ENCODE measurements around the gene NRG3.

NRG3 gene

DNA sequence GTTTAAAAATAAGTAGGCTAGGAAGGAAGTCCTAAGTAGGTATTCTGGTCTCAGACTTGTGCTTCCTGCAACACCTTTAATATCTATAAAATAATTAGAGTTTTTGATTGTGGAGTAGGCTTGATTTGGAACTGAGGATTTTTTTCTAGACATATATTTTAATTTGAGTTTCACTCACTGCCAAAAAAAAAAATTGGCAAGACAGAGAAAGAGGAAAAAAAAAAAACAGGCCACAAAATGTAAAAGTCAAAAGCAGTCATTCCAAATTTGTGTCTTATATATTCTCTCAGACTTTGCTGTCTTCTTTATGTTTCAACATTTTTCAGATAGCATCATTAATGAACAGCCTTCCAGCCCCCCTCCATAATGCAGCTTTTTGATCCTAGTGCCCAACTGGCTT, 346.1 kb downstream of the NRG3 start:
- no peaks in the 10 kb centered on the region for H3K4me1 ChIP-seq (ENCODE audit: control insufficient read depth in 1 of 2, insufficient read depth in 2 of 2, low read length in 2 of 2)
- no peaks in the 10 kb centered on the region for H3K27me3 ChIP-seq (ENCODE audit: low read depth, low read length)
- H3K4me3 ChIP-seq (ENCODE audit: low read depth in 1 of 2, low read length in 2 of 2), result no peak overlapping the region
- H3K9me3 ChIP-seq (ENCODE audit: control insufficient read depth in 1 of 2, low read length in 2 of 2), result no peaks in the 10 kb centered on the region
- no peaks in the 10 kb centered on the region for H3K36me3 ChIP-seq (ENCODE audit: control insufficient read depth in 1 of 2, insufficient read depth in 2 of 2, low read length in 2 of 2)
- H3K27ac ChIP-seq (ENCODE audit: low read length), result no peak overlapping the region

DNA sequence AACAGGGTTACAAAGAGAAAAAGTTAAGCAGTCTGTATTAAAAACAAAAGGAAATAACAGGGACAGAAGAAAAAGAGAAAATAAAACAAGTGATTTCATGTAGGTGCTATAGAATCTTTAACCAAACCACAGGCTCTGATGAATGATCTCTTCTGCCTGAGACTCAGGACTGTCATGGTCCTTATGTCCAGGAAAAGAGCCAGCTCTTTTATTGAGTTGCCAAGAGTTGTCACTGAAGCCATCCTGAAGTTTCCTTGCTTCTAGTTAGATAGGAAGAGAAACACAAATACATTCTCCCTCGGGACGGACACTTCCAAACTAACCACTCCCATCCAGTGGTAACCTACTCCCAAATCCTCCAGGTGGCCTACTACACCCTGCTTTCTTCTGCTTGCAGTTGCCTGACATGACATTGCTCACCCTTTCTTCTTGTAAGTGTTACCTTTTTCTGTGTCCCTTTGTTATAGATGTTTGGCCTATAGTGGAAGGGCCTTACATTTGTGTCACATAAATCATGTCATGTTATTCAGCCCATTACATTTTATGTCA, 346.7 kb downstream of the NRG3 start:
- H3K27ac ChIP-seq (ENCODE audit: low read length), result no peak overlapping the region
- no peaks in the 10 kb centered on the region for H3K4me1 ChIP-seq (ENCODE audit: control insufficient read depth in 1 of 2, insufficient read depth in 2 of 2, low read length in 2 of 2)
- H3K36me3 ChIP-seq (ENCODE audit: control insufficient read depth in 1 of 2, insufficient read depth in 2 of 2, low read length in 2 of 2), result no peaks in the 10 kb centered on the region
- no peaks in the 10 kb centered on the region for H3K27me3 ChIP-seq (ENCODE audit: low read depth, low read length)
- no peak overlapping the region for H3K4me3 ChIP-seq (ENCODE audit: low read depth in 1 of 2, low read length in 2 of 2)
- H3K9me3 ChIP-seq (ENCODE audit: control insufficient read depth in 1 of 2, low read length in 2 of 2), result no peaks in the 10 kb centered on the region

DNA sequence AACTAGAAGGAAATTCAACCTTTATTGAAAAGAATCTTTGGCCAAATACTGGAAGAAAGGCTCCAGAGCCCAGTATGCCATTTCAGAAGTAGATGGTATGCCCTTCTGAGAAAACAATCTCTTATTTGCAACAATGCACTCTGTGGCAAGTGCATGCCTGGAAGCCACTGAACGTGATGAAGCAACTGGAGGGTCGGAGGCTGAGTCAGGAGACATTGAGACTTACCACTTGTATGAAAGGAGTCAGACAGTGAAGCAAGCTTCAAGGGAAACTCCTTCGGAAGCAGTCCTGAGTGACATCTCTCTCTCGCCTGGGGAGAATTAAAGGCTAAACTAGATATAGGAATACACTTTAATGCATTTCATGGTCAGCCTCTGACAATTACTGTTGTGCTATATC, 353.7 kb downstream of the NRG3 start:
- Histone ChIP-seq H3K27me3 (ENCODE audit: low read depth, low read length) (no peaks in the 10 kb centered on the region), H3K9me3 (ENCODE audit: control insufficient read depth in 1 of 2, low read length in 2 of 2) (no peaks in the 10 kb centered on the region), H3K4me3 (ENCODE audit: low read depth in 1 of 2, low read length in 2 of 2) (no peak overlapping the region), H3K27ac (ENCODE audit: low read length) (no peak overlapping the region), H3K4me1 (ENCODE audit: control insufficient read depth in 1 of 2, insufficient read depth in 2 of 2, low read length in 2 of 2) (no peaks in the 10 kb centered on the region), H3K36me3 (ENCODE audit: control insufficient read depth in 1 of 2, insufficient read depth in 2 of 2, low read length in 2 of 2) (no peaks in the 10 kb centered on the region)

DNA sequence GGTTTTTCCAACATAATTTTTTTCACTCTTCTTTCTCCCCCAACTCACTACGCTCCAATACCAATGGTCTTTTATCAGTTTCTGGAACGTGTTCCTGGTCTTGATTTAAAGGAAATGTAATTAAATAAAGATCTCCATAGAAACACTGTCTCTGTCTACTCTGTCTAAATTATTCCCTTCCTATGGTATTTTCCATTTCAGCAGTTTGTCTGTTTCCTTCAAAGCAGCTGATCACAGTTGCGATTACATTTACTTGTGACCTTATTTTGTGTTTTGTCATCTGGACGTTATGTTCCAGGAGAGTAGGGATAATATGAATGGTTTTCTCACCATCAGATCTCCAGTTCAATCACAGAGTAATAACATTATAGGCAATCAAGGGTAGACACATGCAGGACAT, 359.2 kb downstream of the NRG3 start:
- no peak overlapping the region for H3K4me3 ChIP-seq (ENCODE audit: low read depth in 1 of 2, low read length in 2 of 2)
- H3K4me1 ChIP-seq (ENCODE audit: control insufficient read depth in 1 of 2, insufficient read depth in 2 of 2, low read length in 2 of 2), result no peaks in the 10 kb centered on the region
- H3K27ac ChIP-seq (ENCODE audit: low read length), result no peak overlapping the region
- H3K27me3 ChIP-seq (ENCODE audit: low read depth, low read length), result no peaks in the 10 kb centered on the region
- H3K9me3 ChIP-seq (ENCODE audit: control insufficient read depth in 1 of 2, low read length in 2 of 2), result no peaks in the 10 kb centered on the region
- no peaks in the 10 kb centered on the region for H3K36me3 ChIP-seq (ENCODE audit: control insufficient read depth in 1 of 2, insufficient read depth in 2 of 2, low read length in 2 of 2)

DNA sequence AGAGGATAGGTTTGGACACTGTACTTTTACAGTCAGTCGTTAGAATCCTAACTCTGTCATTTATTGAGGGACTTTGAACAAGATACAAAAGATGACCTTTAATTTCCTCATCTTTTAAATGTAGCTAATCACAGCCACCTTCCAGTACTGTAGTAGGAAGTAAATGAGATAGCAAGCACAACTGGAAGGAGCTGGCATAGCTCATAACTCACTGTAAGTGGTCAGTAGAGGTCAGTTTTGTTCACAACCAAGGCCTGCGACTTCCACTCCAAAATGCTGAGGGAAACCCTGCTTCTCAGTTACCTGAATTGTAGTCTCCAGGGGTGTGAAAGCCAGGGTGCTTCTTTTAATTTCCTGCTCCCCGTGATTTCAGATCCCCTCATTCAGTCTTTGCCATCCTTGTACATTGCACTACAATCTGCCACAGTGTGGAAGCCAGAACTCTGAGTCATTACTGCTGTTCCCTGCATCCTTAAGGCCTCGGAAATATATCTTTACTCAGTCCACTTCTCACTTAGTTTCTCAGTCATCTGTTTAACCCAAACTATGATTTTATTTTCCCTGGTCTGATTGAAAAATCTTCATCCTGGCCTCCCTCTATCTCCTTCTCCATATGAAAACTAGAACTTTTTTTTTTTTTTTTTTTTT, 361.2 kb downstream of the NRG3 start:
- Histone ChIP-seq H3K27ac (ENCODE audit: low read length) (no peak overlapping the region), H3K4me3 (ENCODE audit: low read depth in 1 of 2, low read length in 2 of 2) (no peak overlapping the region), H3K36me3 (ENCODE audit: control insufficient read depth in 1 of 2, insufficient read depth in 2 of 2, low read length in 2 of 2) (no peaks in the 10 kb centered on the region), H3K9me3 (ENCODE audit: control insufficient read depth in 1 of 2, low read length in 2 of 2) (no peaks in the 10 kb centered on the region), H3K27me3 (ENCODE audit: low read depth, low read length) (no peaks in the 10 kb centered on the region), H3K4me1 (ENCODE audit: control insufficient read depth in 1 of 2, insufficient read depth in 2 of 2, low read length in 2 of 2) (no peaks in the 10 kb centered on the region)

DNA sequence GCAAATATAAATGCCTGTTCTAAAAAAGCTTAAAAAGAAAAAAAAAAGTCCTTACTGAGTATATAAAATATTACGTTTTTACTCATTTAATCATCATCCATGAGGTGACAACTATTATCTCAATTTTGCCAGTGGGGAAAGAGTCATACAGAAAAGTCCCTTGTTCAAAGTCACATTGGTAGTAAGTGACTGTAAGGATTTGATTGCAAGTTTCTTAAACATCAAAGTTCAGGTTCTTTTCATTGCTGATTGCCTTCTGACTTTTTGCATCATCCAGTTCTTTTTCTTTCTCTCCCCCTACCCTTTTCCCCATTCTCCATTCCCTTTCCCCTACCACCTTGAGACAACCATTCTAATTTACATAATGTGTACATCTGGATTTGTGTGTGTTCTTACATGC, 363.3 kb downstream of the NRG3 start:
- Histone ChIP-seq H3K4me1 (ENCODE audit: control insufficient read depth in 1 of 2, insufficient read depth in 2 of 2, low read length in 2 of 2) (no peaks in the 10 kb centered on the region), H3K27me3 (ENCODE audit: low read depth, low read length) (no peaks in the 10 kb centered on the region), H3K4me3 (ENCODE audit: low read depth in 1 of 2, low read length in 2 of 2) (no peak overlapping the region), H3K36me3 (ENCODE audit: control insufficient read depth in 1 of 2, insufficient read depth in 2 of 2, low read length in 2 of 2) (no peaks in the 10 kb centered on the region), H3K27ac (ENCODE audit: low read length) (no peak overlapping the region), H3K9me3 (ENCODE audit: control insufficient read depth in 1 of 2, low read length in 2 of 2) (no peaks in the 10 kb centered on the region)

DNA sequence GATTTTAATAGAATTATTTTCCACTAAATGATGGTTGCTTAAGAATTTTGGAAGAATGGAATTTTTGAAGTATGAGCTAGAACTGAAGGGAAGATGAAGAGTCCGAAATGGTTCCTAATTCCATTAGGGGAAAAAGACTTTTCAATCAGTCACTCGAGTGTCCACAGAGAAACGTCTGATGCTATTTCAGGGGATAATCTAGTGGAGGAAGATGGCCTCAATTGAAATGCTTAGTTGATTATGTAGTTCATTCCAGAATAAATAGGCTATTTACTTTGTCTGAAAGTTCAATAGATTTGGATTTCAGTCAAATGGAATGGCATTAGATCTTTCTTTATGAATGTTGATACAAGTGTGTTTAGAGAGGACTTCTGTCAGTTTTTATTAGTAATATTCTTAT, 365.4 kb downstream of the NRG3 start:
- Histone ChIP-seq H3K27ac (ENCODE audit: low read length) (no peak overlapping the region), H3K36me3 (ENCODE audit: control insufficient read depth in 1 of 2, insufficient read depth in 2 of 2, low read length in 2 of 2) (no peaks in the 10 kb centered on the region), H3K4me3 (ENCODE audit: low read depth in 1 of 2, low read length in 2 of 2) (no peak overlapping the region), H3K27me3 (ENCODE audit: low read depth, low read length) (no peaks in the 10 kb centered on the region), H3K4me1 (ENCODE audit: control insufficient read depth in 1 of 2, insufficient read depth in 2 of 2, low read length in 2 of 2) (no peaks in the 10 kb centered on the region), H3K9me3 (ENCODE audit: control insufficient read depth in 1 of 2, low read length in 2 of 2) (no peaks in the 10 kb centered on the region)

DNA sequence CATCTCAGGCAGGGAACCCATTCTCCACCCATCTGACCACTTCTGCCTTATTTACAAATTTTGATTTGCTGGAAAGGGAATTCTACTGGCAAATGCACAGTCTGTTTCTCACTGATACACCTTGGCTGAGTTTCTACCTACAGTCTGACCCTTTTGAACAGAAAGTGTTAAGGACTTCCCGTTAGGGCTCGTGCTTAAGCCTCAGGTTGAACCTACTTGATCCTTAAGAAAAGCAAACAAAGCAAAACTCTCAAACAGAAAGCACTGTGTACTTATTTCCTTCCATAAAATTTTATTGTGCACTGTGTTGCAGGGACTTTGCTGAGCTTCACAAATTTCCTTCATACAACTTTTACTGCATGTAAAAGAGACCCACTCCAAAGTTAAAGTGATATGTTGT, 367.8 kb downstream of the NRG3 start:
- Histone ChIP-seq H3K36me3 (ENCODE audit: control insufficient read depth in 1 of 2, insufficient read depth in 2 of 2, low read length in 2 of 2) (no peaks in the 10 kb centered on the region), H3K4me1 (ENCODE audit: control insufficient read depth in 1 of 2, insufficient read depth in 2 of 2, low read length in 2 of 2) (no peaks in the 10 kb centered on the region), H3K27ac (ENCODE audit: low read length) (no peak overlapping the region), H3K27me3 (ENCODE audit: low read depth, low read length) (no peaks in the 10 kb centered on the region), H3K9me3 (ENCODE audit: control insufficient read depth in 1 of 2, low read length in 2 of 2) (no peaks in the 10 kb centered on the region), H3K4me3 (ENCODE audit: low read depth in 1 of 2, low read length in 2 of 2) (no peak overlapping the region)

DNA sequence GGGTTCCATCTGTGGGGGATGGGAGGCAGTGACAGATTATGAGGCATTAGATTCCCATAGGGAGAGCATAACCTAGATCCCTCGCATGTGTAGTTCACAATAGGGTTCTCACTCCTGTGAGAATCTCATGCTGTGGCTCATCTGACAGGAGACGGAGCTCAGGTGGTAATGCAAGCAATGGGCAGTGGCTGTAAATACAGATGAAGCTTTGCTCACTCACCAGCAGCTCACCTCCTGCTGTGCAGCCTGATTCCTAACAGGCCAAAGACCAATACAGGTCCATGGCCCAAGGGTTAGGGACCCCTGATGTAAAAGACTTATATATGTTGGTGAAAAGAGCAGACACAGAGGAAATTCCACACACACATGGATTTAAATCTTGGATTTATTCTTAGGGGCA, 370.2 kb downstream of the NRG3 start:
- no peaks in the 10 kb centered on the region for H3K27me3 ChIP-seq (ENCODE audit: low read depth, low read length)
- no peaks in the 10 kb centered on the region for H3K4me1 ChIP-seq (ENCODE audit: control insufficient read depth in 1 of 2, insufficient read depth in 2 of 2, low read length in 2 of 2)
- no peak overlapping the region for H3K4me3 ChIP-seq (ENCODE audit: low read depth in 1 of 2, low read length in 2 of 2)
- H3K36me3 ChIP-seq (ENCODE audit: control insufficient read depth in 1 of 2, insufficient read depth in 2 of 2, low read length in 2 of 2), result no peaks in the 10 kb centered on the region
- H3K27ac ChIP-seq (ENCODE audit: low read length), result no peak overlapping the region
- H3K9me3 ChIP-seq (ENCODE audit: control insufficient read depth in 1 of 2, low read length in 2 of 2), result no peaks in the 10 kb centered on the region

DNA sequence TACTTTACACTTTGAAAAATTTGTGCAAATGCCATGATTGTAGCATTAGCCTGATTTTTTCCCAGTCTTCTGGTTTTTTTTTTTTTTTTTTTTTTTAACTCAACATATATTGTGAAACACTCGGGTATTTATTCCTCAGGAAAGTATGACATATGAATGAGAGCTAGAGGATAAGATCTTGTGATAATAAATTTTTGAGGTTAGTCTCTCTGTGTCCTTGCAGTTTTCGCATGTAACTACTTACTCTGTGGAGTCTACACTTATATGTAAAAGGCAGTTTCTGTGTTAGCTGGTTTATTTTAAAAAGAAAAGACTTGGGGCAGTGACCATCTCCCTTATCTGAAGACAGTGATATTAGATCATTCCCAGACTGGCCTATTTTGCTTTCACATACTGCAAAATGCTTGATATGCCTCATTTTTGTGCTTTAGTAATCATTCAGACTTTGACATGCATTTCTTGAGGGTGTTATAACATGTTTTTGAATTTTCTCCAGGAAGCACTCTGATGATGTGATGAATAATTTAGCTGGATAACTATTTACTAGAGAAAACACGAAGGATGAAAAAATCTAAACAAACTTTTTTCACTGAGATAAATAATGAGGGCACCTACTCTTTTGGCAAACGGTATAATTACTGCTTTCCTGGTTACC, 371.0 kb downstream of the NRG3 start:
- no peak overlapping the region for H3K4me3 ChIP-seq (ENCODE audit: low read depth in 1 of 2, low read length in 2 of 2)
- no peaks in the 10 kb centered on the region for H3K36me3 ChIP-seq (ENCODE audit: control insufficient read depth in 1 of 2, insufficient read depth in 2 of 2, low read length in 2 of 2)
- no peaks in the 10 kb centered on the region for H3K27me3 ChIP-seq (ENCODE audit: low read depth, low read length)
- no peak overlapping the region for H3K27ac ChIP-seq (ENCODE audit: low read length)
- no peaks in the 10 kb centered on the region for H3K9me3 ChIP-seq (ENCODE audit: control insufficient read depth in 1 of 2, low read length in 2 of 2)
- no peaks in the 10 kb centered on the region for H3K4me1 ChIP-seq (ENCODE audit: control insufficient read depth in 1 of 2, insufficient read depth in 2 of 2, low read length in 2 of 2)

DNA sequence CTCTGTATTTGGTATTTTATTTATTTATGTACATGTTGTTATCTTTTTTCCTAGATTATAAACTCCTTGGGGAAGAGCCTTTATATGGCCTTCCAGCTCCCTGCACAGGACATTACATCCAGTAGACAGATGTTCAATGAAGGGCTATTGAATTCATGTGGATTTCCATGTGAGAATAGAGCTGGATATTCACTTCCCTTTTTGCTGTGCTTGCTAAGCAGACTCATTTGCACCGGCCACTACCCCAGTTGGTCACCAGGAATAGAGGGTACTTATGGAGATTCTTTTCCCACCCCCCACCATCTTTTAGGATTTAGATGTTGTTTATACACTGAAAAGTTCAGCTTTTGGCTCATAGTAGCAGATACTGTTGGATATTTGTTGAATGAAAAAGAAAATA, 374.1 kb downstream of the NRG3 start:
- Histone ChIP-seq H3K4me1 (ENCODE audit: control insufficient read depth in 1 of 2, insufficient read depth in 2 of 2, low read length in 2 of 2) (no peaks in the 10 kb centered on the region), H3K27ac (ENCODE audit: low read length) (no peak overlapping the region), H3K27me3 (ENCODE audit: low read depth, low read length) (no peaks in the 10 kb centered on the region), H3K36me3 (ENCODE audit: control insufficient read depth in 1 of 2, insufficient read depth in 2 of 2, low read length in 2 of 2) (no peaks in the 10 kb centered on the region), H3K4me3 (ENCODE audit: low read depth in 1 of 2, low read length in 2 of 2) (no peak overlapping the region), H3K9me3 (ENCODE audit: control insufficient read depth in 1 of 2, low read length in 2 of 2) (no peaks in the 10 kb centered on the region)

Data from muscle layer of duodenum (tissue), 2 donors.